HEK293T (cell line): ENCODE results near the gene STIM1.

Source experiments
- ARNT ChIP-seq: fragments of 450-650 bp; IDR thresholded peaks from 2 replicates; pipeline ENCODE4 v1.6.1; 2017; ENCODE audit warnings: mild to moderate bottlenecking
- BHLHE40 ChIP-seq: fragments of 450-650 bp; IDR thresholded peaks from 2 replicates; pipeline ENCODE4 v1.6.1; 2016; ENCODE audit warnings: mild to moderate bottlenecking, moderate library complexity, borderline replicate concordance
- CTBP1 ChIP-seq: fragments of 450-650 bp; IDR thresholded peaks from 2 replicates; pipeline ENCODE4 v1.6.1; 2016; ENCODE audit warnings: borderline replicate concordance
- ELF4 ChIP-seq: fragments of 450-650 bp; IDR thresholded peaks from 2 replicates; pipeline ENCODE4 v1.6.1; 2017; ENCODE audit warnings: antibody characterized with exemption
- FOXA1 ChIP-seq: fragments of 450-650 bp; IDR thresholded peaks from 2 replicates; pipeline ENCODE4 v1.6.1; 2016; ENCODE audit warnings: mild to moderate bottlenecking
- FOXK2 ChIP-seq: fragments of 450-650 bp; IDR thresholded peaks from 2 replicates; pipeline ENCODE4 v1.6.1; 2016; ENCODE audit warnings: mild to moderate bottlenecking
- FOXM1 ChIP-seq: fragments of 450-650 bp; IDR thresholded peaks from 2 replicates; pipeline ENCODE4 v1.6.1; 2017; ENCODE audit warnings: mild to moderate bottlenecking, borderline replicate concordance
- L3MBTL2 ChIP-seq: fragments of 450-650 bp; conservative IDR thresholded peaks from 2 replicates; pipeline ENCODE4 v1.6.1; 2016; ENCODE audit warnings: mild to moderate bottlenecking
- NFRKB ChIP-seq: fragments of 450-650 bp; IDR thresholded peaks from 2 replicates; pipeline ENCODE4 v1.6.1; 2016; ENCODE audit warnings: mild to moderate bottlenecking, moderate library complexity
- SP1 ChIP-seq: fragments of 450-650 bp; IDR thresholded peaks from 2 replicates; pipeline ENCODE4 v1.6.1; 2017
- SUZ12 ChIP-seq: fragments of 450-650 bp; IDR thresholded peaks from 2 replicates; pipeline ENCODE4 v1.6.1; 2016; ENCODE audit warnings: mild to moderate bottlenecking
- TARDBP ChIP-seq: fragments of 450-650 bp; IDR thresholded peaks from 2 replicates; pipeline ENCODE4 v1.6.1; 2016
- ZNF384 ChIP-seq: fragments of 450-650 bp; IDR thresholded peaks from 2 replicates; pipeline ENCODE4 v1.6.1; 2016
- TF ChIP-seq, protein P1 (sequence below): fragments of 450-650 bp; IDR thresholded peaks from 2 replicates; pipeline ENCODE4 v1.6.1; 2016

GRCh38 chr11:3985631-3986030, 130.2 kb downstream of the STIM1 start:
- no peak for TF ChIP-seq CTBP1
- no peak for TF ChIP-seq ELF4
- TF ChIP-seq SP1: no peak
- TF ChIP-seq FOXM1: no peak
- no peak for TF ChIP-seq ZNF384
- no peak for TF ChIP-seq BHLHE40
- TF ChIP-seq SUZ12: no peak
- TF ChIP-seq TARDBP: no peak
- no peak for TF ChIP-seq ARNT
- TF ChIP-seq FOXK2: no peak
- TF ChIP-seq, protein P1, sequence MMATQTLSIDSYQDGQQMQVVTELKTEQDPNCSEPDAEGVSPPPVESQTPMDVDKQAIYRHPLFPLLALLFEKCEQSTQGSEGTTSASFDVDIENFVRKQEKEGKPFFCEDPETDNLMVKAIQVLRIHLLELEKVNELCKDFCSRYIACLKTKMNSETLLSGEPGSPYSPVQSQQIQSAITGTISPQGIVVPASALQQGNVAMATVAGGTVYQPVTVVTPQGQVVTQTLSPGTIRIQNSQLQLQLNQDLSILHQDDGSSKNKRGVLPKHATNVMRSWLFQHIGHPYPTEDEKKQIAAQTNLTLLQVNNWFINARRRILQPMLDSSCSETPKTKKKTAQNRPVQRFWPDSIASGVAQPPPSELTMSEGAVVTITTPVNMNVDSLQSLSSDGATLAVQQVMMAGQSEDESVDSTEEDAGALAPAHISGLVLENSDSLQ: no peak
- TF ChIP-seq NFRKB: no peak
- no peak for TF ChIP-seq L3MBTL2
- no peak for TF ChIP-seq FOXA1
